ENCODE measurements around the gene TXNRD2. TPM values are rescaled to one million over a fixed set of nuclear protein-coding genes. Genes with fewer than 3 reads are reported as not detected.

TXNRD2 gene
- total RNA-seq, 4 donors from 2014 or later, result 12.1 to 28.9 (median 21.6) TPM

DNA sequence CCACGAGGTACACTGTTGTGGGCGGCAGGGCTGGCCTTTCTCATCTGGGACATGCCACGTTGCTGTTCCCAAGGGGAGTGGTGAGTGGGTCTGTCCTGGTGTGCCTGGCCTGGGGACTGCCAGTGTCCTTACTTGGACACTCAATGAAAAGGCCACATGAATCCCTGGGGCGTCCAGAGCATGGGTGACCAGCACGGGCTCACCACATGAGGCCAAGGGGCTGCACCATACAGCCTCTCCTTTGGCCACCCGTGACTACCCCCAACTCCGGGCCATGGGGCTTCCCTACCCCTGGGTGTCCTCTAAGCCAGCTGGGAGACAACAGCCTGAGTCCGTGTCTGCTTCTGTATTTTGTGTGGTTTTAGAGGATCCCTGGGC lies 20.2 kb upstream of the TXNRD2 start:
- intact Hi-C loops (cut with DNase I; ENCODE audit: low total_unique reads) (no loop called here), in situ Hi-C loops (cut with MboI; ENCODE audit: low pct_ligation_motif_present in 1 of 4, low pct_unique_long_range_greater_than_20kb in 1 of 4, low sequenced_read_pairs in 3 of 4) (loop anchor here in 1 of 4 donors (10.0 kb wide), 1 partner anchor 63 kb away; the partner anchor contains the start of gene TANGO2)
- Histone ChIP-seq H3K36me3 (no peaks in the 10 kb centered on the region), H3K4me3 (no peak overlapping the region), H3K9me3 (no peaks in the 10 kb centered on the region), H3K27ac (peak overlapping the region; percentile 86 to 89 (median 86)), H3K4me1 (peaks cover 15 to 36% (median 33%) of the 10 kb centered on the region in 4 donors), H3K27me3 (no peaks in the 10 kb centered on the region)
- WGBS, 2 donors (ENCODE audit: low coverage in 1 of 2), result 74% methylated on average over 7 of the region's 8 CpGs; no CpG with 5 or more reads in 1 of the 2 donors
- no peak for DNase-seq
- TF ChIP-seq POLR2A (IDR thresholded peaks at IDR 0.05), result no peak
- TF ChIP-seq POLR2AphosphoS5 (IDR thresholded peaks at IDR 0.05), result no peak
- no peak for TF ChIP-seq EP300 (IDR thresholded peaks at IDR 0.05; ENCODE audit: low read depth)
- TF ChIP-seq, protein P1, sequence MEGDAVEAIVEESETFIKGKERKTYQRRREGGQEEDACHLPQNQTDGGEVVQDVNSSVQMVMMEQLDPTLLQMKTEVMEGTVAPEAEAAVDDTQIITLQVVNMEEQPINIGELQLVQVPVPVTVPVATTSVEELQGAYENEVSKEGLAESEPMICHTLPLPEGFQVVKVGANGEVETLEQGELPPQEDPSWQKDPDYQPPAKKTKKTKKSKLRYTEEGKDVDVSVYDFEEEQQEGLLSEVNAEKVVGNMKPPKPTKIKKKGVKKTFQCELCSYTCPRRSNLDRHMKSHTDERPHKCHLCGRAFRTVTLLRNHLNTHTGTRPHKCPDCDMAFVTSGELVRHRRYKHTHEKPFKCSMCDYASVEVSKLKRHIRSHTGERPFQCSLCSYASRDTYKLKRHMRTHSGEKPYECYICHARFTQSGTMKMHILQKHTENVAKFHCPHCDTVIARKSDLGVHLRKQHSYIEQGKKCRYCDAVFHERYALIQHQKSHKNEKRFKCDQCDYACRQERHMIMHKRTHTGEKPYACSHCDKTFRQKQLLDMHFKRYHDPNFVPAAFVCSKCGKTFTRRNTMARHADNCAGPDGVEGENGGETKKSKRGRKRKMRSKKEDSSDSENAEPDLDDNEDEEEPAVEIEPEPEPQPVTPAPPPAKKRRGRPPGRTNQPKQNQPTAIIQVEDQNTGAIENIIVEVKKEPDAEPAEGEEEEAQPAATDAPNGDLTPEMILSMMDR (IDR thresholded peaks at IDR 0.05), result no peak

DNA sequence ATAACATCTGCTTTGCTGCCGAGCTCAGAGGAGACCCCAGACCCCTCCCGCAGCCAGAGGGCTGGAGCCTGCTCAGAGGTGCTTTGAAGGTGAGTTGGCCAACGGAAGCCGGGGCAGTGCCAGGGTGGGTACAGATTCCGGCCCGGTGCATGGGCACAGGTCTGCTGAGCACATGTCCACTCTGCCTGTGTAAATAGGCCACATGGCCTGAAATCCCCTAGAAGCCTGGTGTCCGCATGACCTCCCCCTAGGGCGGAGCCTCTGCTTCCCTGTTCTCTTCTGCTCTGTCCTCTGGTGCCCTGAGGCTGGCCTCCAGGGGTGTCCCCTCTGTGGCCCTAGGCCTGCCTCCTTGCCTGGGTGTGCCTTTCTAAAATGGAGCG lies 19.6 kb upstream of the TXNRD2 start:
- intact Hi-C loops (cut with DNase I; ENCODE audit: low total_unique reads), result no loop called here
- DNase-seq, result no peak
- Histone ChIP-seq H3K9me3 (no peaks in the 10 kb centered on the region), H3K27me3 (no peaks in the 10 kb centered on the region), H3K27ac (no peak overlapping the region), H3K36me3 (no peaks in the 10 kb centered on the region), H3K4me3 (no peak overlapping the region), H3K4me1 (peaks cover 15 to 36% (median 33%) of the 10 kb centered on the region in 4 donors)
- TF ChIP-seq POLR2AphosphoS5 (IDR thresholded peaks at IDR 0.05) (no peak), EP300 (IDR thresholded peaks at IDR 0.05; ENCODE audit: low read depth) (no peak), POLR2A (IDR thresholded peaks at IDR 0.05) (no peak)
- TF ChIP-seq, protein P1 (IDR thresholded peaks at IDR 0.05), result no peak
- in situ Hi-C loops (cut with MboI; ENCODE audit: low pct_ligation_motif_present in 1 of 4, low pct_unique_long_range_greater_than_20kb in 1 of 4, low sequenced_read_pairs in 3 of 4), result loop anchor here in 1 of 4 donors (10.0 kb wide), 1 partner anchor 64 kb away; the partner anchor contains the start of gene TANGO2
- WGBS, 2 donors (ENCODE audit: low coverage in 1 of 2), result 82% methylated on average over 9 of the region's 9 CpGs; no CpG with 5 or more reads in 1 of the 2 donors

DNA sequence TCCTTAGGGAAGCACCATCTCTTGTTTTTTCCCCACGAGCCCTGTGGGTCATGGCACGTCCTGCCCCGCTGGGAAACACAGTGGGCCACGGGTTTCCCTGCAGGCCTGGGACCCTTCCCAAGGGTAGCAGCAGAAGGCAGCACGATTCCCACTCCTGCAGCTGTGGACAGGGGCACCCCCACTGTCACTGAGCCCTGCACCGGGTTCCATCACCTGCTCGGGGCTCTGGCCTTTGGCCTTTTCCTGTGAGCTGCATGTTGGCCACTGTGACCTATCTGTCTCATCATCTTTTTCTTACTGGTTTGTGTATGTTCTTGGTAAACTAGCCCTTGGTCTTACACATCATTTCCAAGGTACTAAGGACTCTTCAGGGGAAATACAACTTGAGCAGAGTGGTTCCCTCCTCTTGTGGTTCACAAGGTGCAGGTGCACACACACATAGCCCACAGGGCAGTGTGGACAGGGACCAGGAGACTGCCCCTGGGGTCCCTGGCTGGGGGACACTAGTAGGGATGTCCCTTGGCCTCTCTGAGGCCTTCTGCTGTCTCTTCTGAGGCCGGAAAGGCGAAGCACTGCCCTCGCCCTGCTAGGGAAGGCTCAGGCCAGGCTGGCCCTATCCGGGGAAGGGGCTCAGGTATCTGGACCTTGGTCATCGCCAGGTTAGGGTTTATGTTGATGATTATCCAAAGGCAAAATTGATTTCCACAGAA lies 19.0 kb upstream of the TXNRD2 start:
- DNase-seq, result no peak
- Histone ChIP-seq H3K27me3 (no peaks in the 10 kb centered on the region), H3K36me3 (no peaks in the 10 kb centered on the region), H3K4me1 (peaks cover 15 to 36% (median 33%) of the 10 kb centered on the region in 4 donors), H3K27ac (no peak overlapping the region), H3K4me3 (no peak overlapping the region), H3K9me3 (no peaks in the 10 kb centered on the region)
- TF ChIP-seq EP300 (IDR thresholded peaks at IDR 0.05; ENCODE audit: low read depth) (no peak), POLR2A (IDR thresholded peaks at IDR 0.05) (no peak), POLR2AphosphoS5 (IDR thresholded peaks at IDR 0.05) (no peak)
- TF ChIP-seq, protein P1 (IDR thresholded peaks at IDR 0.05), result no peak
- intact Hi-C loops (cut with DNase I; ENCODE audit: low total_unique reads), result no loop called here
- 86% methylated on average over 12 of the region's 12 CpGs; no CpG with 5 or more reads in 1 of the 2 donors for WGBS, 2 donors (ENCODE audit: low coverage in 1 of 2)
- in situ Hi-C loops (cut with MboI; ENCODE audit: low pct_ligation_motif_present in 1 of 4, low pct_unique_long_range_greater_than_20kb in 1 of 4, low sequenced_read_pairs in 3 of 4), result loop anchor here in 1 of 4 donors (10.0 kb wide), 1 partner anchor 64 kb away; the partner anchor contains the start of gene TANGO2

DNA sequence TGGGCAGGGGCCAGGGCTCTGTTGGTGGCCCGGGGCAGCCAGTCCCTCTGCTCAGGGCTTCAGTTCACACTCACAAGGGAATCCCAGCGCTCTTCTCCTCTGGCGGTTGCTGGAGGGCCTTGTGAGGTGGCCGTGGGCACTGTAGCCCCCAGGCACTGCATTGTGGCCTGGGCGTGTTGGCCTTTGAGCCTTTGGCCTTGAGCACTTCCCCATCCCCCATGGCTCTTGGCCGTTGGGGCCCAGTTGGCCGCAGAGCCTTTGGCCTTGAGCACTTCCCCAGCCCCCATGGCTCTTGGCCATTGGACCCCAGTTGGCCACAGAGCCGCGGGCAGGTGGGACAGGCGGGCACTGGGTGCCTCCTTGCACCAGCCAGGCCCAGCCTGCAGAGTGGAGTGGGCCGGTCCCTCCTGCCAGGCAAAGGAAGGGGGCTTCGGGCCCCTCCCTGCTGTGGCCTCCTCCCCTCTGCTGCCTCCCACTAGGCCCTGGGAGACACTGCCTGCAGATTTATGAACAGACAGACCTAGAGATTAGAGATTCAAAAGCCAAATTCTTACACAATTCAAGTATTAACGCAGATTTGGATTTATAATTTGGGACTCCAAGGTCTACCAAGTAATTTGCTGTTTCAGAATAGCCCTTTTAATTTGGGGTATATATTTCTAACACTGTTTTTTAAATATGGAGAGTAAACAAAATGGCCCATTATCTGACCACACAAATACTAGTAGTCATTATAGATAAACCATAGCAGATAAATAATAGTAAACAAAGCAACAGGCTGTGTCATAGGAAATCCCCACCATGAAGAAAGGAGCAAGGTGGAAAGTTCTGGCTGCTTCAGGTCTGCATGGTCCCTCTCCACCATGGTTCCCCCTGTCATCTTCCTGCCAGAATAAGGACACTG lies 18.2 kb upstream of the TXNRD2 start:
- intact Hi-C loops (cut with DNase I; ENCODE audit: low total_unique reads), result no loop called here
- peak overlapping the region; percentile 5 to 59 (median 30) for H3K27ac ChIP-seq
- TF ChIP-seq POLR2A (IDR thresholded peaks at IDR 0.05), result no peak
- DNase-seq, result no peak
- in situ Hi-C loops (cut with MboI; ENCODE audit: low pct_ligation_motif_present in 1 of 4, low pct_unique_long_range_greater_than_20kb in 1 of 4, low sequenced_read_pairs in 3 of 4), result loop anchor here in 1 of 4 donors (10.0 kb wide), 1 partner anchor 65 kb away; the partner anchor contains the start of gene TANGO2
- H3K4me1 ChIP-seq, result peaks cover 15 to 36% (median 33%) of the 10 kb centered on the region in 4 donors
- 34 to 73% methylated on average over 1 to 8 of the region's 13 CpGs for WGBS, 2 donors (ENCODE audit: low coverage in 1 of 2)
- no peaks in the 10 kb centered on the region for H3K36me3 ChIP-seq
- no peaks in the 10 kb centered on the region for H3K27me3 ChIP-seq
- no peaks in the 10 kb centered on the region for H3K9me3 ChIP-seq
- H3K4me3 ChIP-seq, result peak overlapping the region in 3 of 4 donors; percentile 13 to 45 (median 14)
